Activated CD4-positive, alpha-beta T cell treated with anti-CD3 and anti-CD28 coated beads, Interleukin-2, amount 10 ng/mL, durations not matched to agents 7 days and 5 days (primary cell): ENCODE results near the gene PRR19. TPM values are rescaled to one million over a fixed set of nuclear protein-coding genes. Genes with fewer than 3 reads are reported as not detected.

ENCODE experiments used
- CTCF ChIA-PET: fragments of 350-600 bp; sonication (Branson Sonifier 250); formaldehyde crosslinking; loops from one replicate; lab custom pipeline; 2021; ENCODE audit warnings: antibody characterized with exemption; lab: Charles Lee
- POLR2A ChIA-PET: fragments of 350-600 bp; sonication (Branson Sonifier 250); formaldehyde crosslinking; loops from one replicate; lab custom pipeline; 2021; ENCODE audit warnings: antibody characterized with exemption; lab: Charles Lee
- DNase-seq: peaks from one replicate; pipeline ENCODE4 v3.0.0-alpha.2; 2020
- H3K27ac Mint-ChIP-seq: one replicate; pipeline ENCODE4 v1.8.0; 2021; ENCODE audit warnings: mild to moderate bottlenecking, moderate library complexity, mixed read lengths
- H3K27me3 Mint-ChIP-seq: one replicate; pipeline ENCODE4 v1.8.0; 2021; ENCODE audit warnings: mixed read lengths
- H3K36me3 Mint-ChIP-seq: one replicate; pipeline ENCODE4 v1.8.0; 2021; ENCODE audit warnings: low read depth, mixed read lengths
- H3K4me1 Mint-ChIP-seq: one replicate; pipeline ENCODE4 v1.8.0; 2021; ENCODE audit warnings: mixed read lengths
- H3K4me3 Mint-ChIP-seq: one replicate; pipeline ENCODE4 v1.8.0; 2021; ENCODE audit warnings: mild to moderate bottlenecking, moderate library complexity, mixed read lengths
- H3K9me3 Mint-ChIP-seq: one replicate; pipeline ENCODE4 v1.8.0; 2021; ENCODE audit warnings: mixed read lengths
- total RNA-seq, 2 experiments: library from RNA; stranded (reverse); gene quantifications; one replicate each; pipeline ENCODE4 v1.2.3, GENCODE V29; 2021

The PRR19 gene
- total RNA-seq, 2 experiments from 2014 or later: 0.54 to 0.62 TPM

DNA sequence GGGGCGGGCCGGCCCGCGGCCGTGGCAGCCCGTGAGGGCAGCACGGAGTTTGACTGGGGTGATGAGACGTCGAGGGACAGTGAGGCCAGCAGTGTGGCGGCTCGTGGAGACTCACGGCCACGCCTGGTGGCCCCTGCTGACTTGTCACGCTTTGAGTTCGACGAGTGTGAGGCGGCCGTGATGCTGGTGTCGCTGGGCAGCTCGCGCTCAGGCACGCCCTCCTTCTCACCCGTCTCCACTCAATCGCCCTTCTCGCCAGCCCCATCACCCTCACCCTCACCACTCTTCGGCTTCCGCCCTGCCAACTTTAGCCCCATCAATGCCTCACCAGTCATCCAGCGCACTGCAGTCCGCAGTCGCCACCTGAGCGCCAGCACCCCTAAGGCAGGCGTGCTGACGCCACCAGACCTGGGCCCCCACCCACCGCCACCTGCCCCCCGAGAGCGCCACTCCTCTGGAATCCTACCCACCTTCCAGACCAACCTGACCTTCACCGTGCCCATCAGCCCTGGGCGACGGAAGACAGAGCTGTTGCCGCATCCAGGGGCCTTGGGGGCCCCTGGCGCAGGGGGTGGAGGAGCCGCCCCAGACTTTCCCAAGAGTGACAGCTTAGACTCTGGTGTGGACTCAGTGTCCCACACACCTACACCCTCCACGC lies 28.4 kb upstream of the PRR19 start:
- peaks cover 32% of the 10 kb centered on the region for H3K36me3 Mint-ChIP-seq
- no peak overlapping the region for H3K27ac Mint-ChIP-seq
- no peak overlapping the region for H3K4me3 Mint-ChIP-seq
- DNase-seq: no peak
- H3K9me3 Mint-ChIP-seq: no peaks in the 10 kb centered on the region
- H3K4me1 Mint-ChIP-seq: peaks cover 56% of the 10 kb centered on the region
- ChIA-PET CTCF (interaction anchor here (0.6 kb wide), 1 partner anchor 178 kb away, joined by 3 read pairs; no protein-coding TSS in a partner anchor), POLR2A (no interaction called here)
- no peaks in the 10 kb centered on the region for H3K27me3 Mint-ChIP-seq

DNA sequence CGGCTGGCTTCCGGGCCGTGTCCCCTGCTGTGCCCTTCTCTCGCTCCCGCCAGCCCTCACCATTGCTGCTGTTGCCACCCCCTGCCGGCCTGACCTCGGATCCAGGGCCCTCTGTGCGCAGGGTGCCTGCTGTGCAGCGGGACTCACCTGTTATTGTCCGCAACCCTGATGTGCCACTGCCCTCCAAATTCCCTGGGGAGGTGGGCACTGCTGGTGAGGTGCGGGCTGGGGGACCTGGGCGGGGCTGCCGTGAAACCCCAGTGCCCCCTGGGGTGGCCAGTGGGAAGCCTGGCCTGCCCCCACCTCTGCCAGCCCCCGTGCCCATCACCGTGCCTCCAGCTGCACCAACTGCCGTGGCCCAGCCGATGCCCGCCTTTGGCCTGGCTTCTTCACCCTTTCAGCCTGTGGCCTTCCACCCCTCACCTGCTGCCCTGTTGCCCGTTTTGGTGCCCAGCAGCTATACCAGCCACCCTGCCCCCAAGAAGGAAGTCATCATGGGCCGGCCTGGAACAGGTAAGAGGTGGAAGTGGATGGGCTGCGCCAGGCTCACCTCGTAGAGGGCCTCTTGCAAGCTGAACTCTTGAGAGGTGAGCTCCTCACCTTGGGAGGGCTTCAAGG lies 27.8 kb upstream of the PRR19 start:
- Mint-ChIP-seq H3K27me3 (no peaks in the 10 kb centered on the region), H3K36me3 (peaks cover 32% of the 10 kb centered on the region), H3K27ac (peak overlapping the region; percentile 19), H3K4me3 (no peak overlapping the region), H3K4me1 (peaks cover 62% of the 10 kb centered on the region), H3K9me3 (no peaks in the 10 kb centered on the region)
- CTCF ChIA-PET: interaction anchor here (0.6 kb wide), 1 partner anchor 177 kb away, joined by 3 read pairs; no protein-coding TSS in a partner anchor
- POLR2A ChIA-PET: no interaction called here
- no peak for DNase-seq

DNA sequence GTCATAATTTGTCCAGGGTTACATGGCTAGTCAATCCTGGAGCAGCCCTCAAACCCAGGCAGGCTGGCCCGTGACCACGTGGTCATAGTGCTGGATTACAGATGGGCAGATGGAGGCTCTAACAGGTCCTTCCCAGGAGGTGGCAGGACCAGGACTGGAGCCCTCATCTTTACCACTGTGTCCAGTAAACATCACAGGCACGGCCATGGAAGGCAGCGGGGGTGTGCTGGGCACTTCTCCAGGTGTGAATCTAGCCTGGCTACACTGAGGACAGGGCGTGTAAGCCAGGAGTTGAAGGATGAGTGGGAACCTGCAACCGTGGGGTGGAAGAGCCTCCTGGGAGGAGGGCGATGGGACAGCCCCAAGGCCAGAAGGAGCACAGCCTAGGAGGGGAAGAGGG lies 26.8 kb upstream of the PRR19 start:
- POLR2A ChIA-PET: no interaction called here
- CTCF ChIA-PET: no interaction called here
- Mint-ChIP-seq H3K9me3 (no peaks in the 10 kb centered on the region), H3K4me1 (peaks cover 61% of the 10 kb centered on the region), H3K27ac (peak overlapping the region; percentile 72), H3K36me3 (peaks cover 37% of the 10 kb centered on the region), H3K27me3 (no peaks in the 10 kb centered on the region), H3K4me3 (no peak overlapping the region)
- no peak for DNase-seq

DNA sequence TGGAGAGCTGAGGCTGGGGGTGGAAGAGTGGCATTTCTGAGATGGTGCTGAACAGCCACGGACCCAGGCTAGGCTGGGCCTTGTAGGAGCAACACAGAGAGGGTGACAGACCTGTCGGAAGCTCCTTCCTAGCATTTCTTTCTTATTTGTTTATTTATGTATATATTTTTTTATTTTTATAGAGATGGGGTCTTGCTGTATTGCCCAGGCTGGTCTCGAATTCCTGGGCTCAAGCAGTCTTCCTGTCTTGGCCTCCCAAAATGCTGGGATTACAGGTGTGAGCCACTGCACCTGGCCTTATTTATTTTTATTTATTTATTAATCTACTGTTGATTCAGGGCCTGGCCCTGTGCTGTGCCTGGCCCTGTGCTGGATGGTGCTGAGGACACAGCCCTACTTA lies 26.4 kb upstream of the PRR19 start:
- Mint-ChIP-seq H3K4me1 (peaks cover 57% of the 10 kb centered on the region), H3K36me3 (peaks cover 34% of the 10 kb centered on the region), H3K9me3 (no peaks in the 10 kb centered on the region), H3K27me3 (no peaks in the 10 kb centered on the region), H3K4me3 (no peak overlapping the region), H3K27ac (peak overlapping the region; percentile 72)
- no peak for DNase-seq
- ChIA-PET CTCF (no interaction called here), POLR2A (no interaction called here)

DNA sequence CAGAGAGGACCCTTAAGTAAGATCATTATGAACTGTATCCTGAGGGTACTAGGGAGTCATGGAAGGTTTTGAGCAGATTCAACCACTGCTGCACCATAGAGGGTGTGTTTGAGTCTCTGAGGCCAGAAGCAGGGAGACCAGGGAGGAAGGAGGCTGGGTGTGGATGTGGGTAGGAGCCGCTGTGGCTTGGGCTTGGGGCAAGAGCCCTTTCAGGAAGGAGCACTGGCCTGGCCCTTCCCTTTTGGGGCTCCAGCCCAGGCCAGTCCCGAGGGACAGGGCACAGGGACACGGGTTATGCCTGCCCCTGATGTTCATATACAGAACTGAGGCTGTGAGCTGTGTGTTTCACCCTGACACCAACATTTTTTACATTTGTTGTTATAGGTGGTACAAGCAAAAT lies 25.6 kb upstream of the PRR19 start:
- H3K9me3 Mint-ChIP-seq: no peaks in the 10 kb centered on the region
- POLR2A ChIA-PET: interaction anchor here (0.6 kb wide), 1 partner anchor 174 kb away, joined by 12 read pairs; no protein-coding TSS in a partner anchor
- no peak for DNase-seq
- CTCF ChIA-PET: interaction anchor here (0.6 to 5.0 kb wide), 3 partner anchors 9 to 32 kb away, joined by 3 to 36 read pairs (median 3); partner anchors contain the start of gene GSK3A
- no peaks in the 10 kb centered on the region for H3K27me3 Mint-ChIP-seq
- peaks cover 52% of the 10 kb centered on the region for H3K4me1 Mint-ChIP-seq
- H3K36me3 Mint-ChIP-seq: peaks cover 33% of the 10 kb centered on the region
- H3K4me3 Mint-ChIP-seq: no peak overlapping the region
- H3K27ac Mint-ChIP-seq: peak overlapping the region; percentile 61

DNA sequence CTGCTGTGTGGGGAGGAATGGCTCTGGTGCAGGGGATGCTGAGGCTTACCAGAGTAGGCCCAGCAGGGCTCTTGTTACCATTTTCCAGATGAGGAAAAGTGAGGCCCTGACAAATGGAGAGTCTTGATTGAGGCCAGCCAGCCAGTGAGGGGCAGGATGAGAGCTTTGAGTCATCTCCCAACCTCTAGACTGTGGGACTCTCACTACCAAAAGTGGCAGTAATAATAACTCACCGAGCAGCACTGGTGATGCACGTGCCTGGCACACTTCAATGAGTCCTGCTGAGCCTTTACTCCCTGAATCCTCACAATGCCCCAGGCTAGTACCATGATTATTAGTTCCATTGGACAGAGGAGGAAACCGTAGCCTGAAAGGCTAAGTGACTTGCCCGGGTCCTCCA lies 25.1 kb upstream of the PRR19 start:
- H3K9me3 Mint-ChIP-seq: no peaks in the 10 kb centered on the region
- H3K4me3 Mint-ChIP-seq: no peak overlapping the region
- H3K4me1 Mint-ChIP-seq: peaks cover 52% of the 10 kb centered on the region
- ChIA-PET POLR2A (interaction anchor here (0.6 kb wide), 1 partner anchor 174 kb away, joined by 12 read pairs; no protein-coding TSS in a partner anchor), CTCF (interaction anchor here (0.6 to 5.0 kb wide), 3 partner anchors 10 to 33 kb away, joined by 3 to 36 read pairs (median 3); partner anchors contain the start of gene GSK3A)
- H3K36me3 Mint-ChIP-seq: peaks cover 29% of the 10 kb centered on the region
- DNase-seq: no peak
- peak overlapping the region; percentile 61 for H3K27ac Mint-ChIP-seq
- H3K27me3 Mint-ChIP-seq: no peaks in the 10 kb centered on the region

DNA sequence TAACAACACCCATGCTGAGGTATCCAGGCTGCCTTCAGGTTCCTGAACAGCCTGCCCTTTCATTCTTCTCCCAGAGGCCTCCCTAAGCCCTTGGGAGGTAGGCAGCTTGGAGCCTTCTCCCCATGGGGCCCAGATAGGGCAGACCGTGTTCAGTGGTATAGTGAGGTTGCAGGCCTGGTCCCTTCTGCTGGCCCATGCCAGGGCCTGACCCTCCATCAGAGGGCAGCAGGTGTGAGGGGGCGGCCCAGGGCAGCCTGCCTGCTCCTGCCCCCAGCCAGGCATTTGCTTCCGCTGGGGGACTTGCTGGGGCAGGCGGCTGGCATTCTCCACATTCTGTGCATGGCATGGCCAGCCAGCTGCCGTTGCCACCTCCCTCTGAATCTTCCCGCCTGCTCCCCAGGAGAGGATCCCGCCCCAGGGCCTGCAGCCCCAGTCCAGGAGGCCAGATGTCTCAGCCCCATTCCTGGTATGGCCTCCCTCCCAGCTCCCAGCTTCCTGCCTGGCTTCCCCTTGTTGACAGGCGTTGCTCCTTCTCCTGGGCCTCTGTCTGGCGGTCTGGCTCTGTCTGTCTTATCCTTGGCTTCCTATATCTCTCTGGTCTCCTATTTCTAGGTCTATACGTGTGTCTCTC lies 24.0 kb upstream of the PRR19 start:
- peak overlapping the region; percentile 86 for H3K4me3 Mint-ChIP-seq

DNA sequence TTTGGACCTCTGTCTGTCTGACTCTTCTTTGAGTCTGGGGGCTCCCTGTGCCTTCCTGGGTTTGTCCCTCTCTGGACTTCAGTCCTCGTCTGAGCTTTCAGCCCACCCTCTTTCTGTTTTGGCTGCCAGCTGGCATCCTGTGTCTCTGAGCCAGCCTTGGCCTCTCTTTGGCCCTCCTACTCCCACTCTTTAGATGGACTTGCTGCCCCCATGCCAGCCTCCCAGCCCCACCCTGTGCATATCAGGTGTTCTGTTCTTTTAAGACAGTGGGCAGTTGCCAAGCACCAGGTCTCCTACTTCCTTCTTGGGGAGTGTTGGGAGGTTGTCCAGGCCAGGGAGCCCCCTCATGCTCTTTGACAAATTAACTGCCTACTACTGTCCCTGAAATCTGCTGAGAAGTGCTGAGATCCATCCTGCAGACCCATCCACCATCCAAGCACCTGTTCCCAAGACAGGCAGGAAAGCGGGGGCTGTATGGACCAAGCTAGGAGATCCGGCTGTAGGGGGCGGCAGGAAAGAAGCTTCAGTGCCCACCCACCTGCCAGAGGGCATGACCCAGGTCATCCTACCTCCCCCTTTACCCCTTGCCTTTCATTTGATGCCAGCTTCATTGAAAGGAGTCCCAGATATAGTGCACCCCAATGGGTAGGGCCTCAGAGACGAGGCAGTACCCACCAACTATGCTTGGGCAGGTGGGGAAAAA lies 23.3 kb upstream of the PRR19 start:
- peak overlapping the region; percentile 86 for H3K4me3 Mint-ChIP-seq
- DNase-seq: no peak
- POLR2A ChIA-PET: no interaction called here
- peak overlapping the region; percentile 94 for H3K27ac Mint-ChIP-seq
- CTCF ChIA-PET: interaction anchor here (1.0 to 5.0 kb wide), 12 partner anchors 8 to 155 kb away, joined by 3 to 36 read pairs (median 8); partner anchors contain the start of genes CIC, GSK3A and POU2F2
- no peaks in the 10 kb centered on the region for H3K27me3 Mint-ChIP-seq
- H3K9me3 Mint-ChIP-seq: no peaks in the 10 kb centered on the region
- H3K36me3 Mint-ChIP-seq: peaks cover 24% of the 10 kb centered on the region
- H3K4me1 Mint-ChIP-seq: peaks cover 60% of the 10 kb centered on the region

More for the DNA sequence above, 24.0 kb upstream of the PRR19 start:
- Mint-ChIP-seq H3K9me3 (no peaks in the 10 kb centered on the region), H3K27me3 (no peaks in the 10 kb centered on the region), H3K27ac (peak overlapping the region; percentile 77), H3K4me1 (peaks cover 60% of the 10 kb centered on the region), H3K36me3 (peaks cover 29% of the 10 kb centered on the region)
- CTCF ChIA-PET: interaction anchor here (1.0 to 5.0 kb wide), 3 partner anchors 34 to 154 kb away, joined by 3 to 36 read pairs (median 9); partner anchors contain the start of gene GSK3A
- no peak for DNase-seq
- POLR2A ChIA-PET: no interaction called here

DNA sequence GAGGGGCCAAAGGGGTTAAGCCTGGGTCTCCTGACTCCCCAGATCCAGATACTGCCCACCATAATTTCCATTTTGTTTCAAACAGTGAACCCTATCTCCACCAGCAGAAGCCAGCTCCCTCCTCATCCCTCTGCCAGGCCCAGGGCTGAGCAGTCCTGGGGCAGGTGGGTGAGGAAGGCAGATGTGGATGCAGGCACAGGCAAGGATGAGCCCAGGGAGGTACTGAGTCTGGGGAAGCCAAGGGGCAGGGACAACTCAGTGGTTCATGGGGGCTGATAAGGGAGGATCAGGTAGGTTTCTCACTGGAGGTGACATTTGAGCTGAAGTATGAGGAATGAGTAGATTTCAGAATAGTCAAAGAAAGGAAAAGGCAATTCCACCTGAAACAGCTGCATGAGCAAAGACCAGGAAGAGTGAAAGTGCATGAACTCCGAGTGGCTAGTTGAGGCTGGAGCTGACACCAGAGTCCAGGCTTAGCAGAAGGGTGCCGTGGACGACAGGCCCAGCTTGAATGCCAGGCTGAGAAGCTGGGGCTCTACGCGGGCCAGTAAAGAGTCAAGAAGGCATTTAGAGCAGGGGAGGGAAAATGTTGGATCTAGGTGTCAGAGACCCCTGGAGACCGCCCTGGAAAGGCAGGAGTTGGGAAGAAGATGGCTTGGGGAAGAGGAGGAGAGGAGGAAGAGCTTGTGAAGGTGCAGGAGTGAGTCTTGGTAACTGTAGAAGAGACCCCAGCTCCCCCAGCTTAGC lies 22.6 kb upstream of the PRR19 start:
- CTCF ChIA-PET: interaction anchor here (0.9 to 5.0 kb wide), 19 partner anchors 9 to 155 kb away, joined by 3 to 36 read pairs (median 6); partner anchors contain the start of genes CIC, ERF, GSK3A and POU2F2
- peak overlapping the region; percentile 86 for H3K4me3 Mint-ChIP-seq
- no peaks in the 10 kb centered on the region for H3K27me3 Mint-ChIP-seq
- H3K9me3 Mint-ChIP-seq: no peaks in the 10 kb centered on the region
- POLR2A ChIA-PET: interaction anchor here (0.9 kb wide), 1 partner anchor 9 kb away, joined by 3 read pairs; no protein-coding TSS in a partner anchor
- H3K27ac Mint-ChIP-seq: peak overlapping the region; percentile 94
- peaks cover 60% of the 10 kb centered on the region for H3K4me1 Mint-ChIP-seq
- peaks cover 20% of the 10 kb centered on the region for H3K36me3 Mint-ChIP-seq
- no peak for DNase-seq

DNA sequence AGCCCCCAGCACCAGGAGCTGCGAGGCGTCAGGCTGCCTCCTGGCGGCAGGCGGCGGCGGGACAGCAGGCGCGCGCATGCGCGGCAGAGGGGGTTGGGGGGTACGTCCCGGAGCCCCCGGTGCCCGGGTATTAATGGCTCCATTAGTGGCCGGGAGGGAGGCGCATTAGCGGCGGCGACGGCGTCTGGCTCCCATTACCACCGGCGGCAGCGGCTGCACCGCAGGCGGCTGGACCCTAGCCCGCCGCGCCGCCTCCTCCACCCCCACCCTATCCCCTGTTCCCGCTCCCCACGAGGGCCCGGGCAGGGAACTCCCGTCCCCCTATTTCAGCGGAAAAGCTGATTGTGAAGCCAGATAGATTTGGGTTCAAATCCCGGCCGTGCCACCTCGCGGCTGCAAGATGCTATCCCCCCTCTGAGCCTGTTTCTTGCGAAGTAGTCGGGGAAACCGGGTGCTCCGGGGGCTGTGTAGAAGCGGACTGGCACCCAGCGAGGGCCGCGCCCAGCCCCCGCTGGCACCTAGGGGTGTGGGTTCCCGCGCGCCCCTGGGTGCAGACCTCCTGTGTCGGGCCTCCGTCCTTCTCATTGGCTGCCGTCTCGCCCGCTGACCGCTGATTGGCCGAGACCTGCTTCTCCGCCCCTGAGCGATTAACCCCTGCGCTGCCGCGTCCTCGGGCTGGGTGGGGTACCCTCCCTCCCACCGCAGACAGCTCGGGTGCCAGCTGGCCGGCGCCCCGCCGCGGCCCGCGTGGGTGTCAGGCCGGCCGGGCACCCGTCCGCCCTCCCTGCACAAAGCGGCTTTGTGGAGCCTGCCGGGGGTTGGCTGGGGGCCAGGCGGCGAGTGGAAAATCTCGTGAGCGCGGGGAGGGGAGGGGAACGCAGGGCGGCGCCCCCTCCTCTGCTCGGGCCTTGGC lies 21.8 kb upstream of the PRR19 start:
- Mint-ChIP-seq H3K4me1 (peaks cover 58% of the 10 kb centered on the region), H3K27ac (peak overlapping the region; percentile 94), H3K4me3 (peak overlapping the region; percentile 86), H3K36me3 (peaks cover 12% of the 10 kb centered on the region), H3K9me3 (no peaks in the 10 kb centered on the region), H3K27me3 (no peaks in the 10 kb centered on the region)
- DNase-seq: peak; percentile 92
- CTCF ChIA-PET: interaction anchor here (0.6 to 5.0 kb wide), 21 partner anchors 9 to 156 kb away, joined by 3 to 36 read pairs (median 5); partner anchors contain the start of genes CIC, ERF, GSK3A and POU2F2
- POLR2A ChIA-PET: interaction anchor here (0.9 kb wide), 1 partner anchor 10 kb away, joined by 3 read pairs; no protein-coding TSS in a partner anchor

DNA sequence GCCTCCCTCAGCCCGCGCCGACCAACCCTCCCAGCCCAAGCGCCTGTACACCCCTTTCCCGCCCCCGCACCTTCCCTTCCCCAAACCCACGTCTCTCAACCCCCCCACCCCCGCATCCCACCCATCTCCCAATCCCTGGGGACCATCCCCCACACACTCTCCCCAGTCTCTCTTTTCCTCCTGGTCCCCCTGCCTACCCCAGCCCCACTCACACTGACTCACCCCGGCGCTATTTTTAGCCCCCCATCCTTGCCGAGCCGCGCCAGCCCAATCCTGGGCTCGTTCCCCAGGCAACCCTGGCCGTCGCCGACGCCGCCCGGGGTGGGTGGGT lies 21.2 kb upstream of the PRR19 start:
- Mint-ChIP-seq H3K9me3 (no peaks in the 10 kb centered on the region), H3K36me3 (peaks cover 10% of the 10 kb centered on the region), H3K27me3 (no peaks in the 10 kb centered on the region), H3K27ac (no peak overlapping the region), H3K4me1 (peaks cover 60% of the 10 kb centered on the region), H3K4me3 (peak overlapping the region; percentile 76)
- POLR2A ChIA-PET: no interaction called here
- no peak for DNase-seq
- CTCF ChIA-PET: interaction anchor here (0.6 to 5.0 kb wide), 5 partner anchors 10 to 41 kb away, joined by 3 to 36 read pairs (median 10); partner anchors contain the start of genes CIC and GSK3A
